RPMI7951 (cell line): ENCODE results near the gene TRPV4. TPM values are rescaled to one million over a fixed set of nuclear protein-coding genes. Genes with fewer than 3 reads are reported as not detected.

Experiments used
- DNase-seq: peaks from one replicate; pipeline ENCODE4 v3.0.0-alpha.2; 2012; ENCODE audit warnings: low read depth
- total RNA-seq: library from RNA; depleted of rRNA; stranded (reverse); fragments of >200 nt; shearing (Covaris generic); gene quantifications from 2 replicates; pipeline ENCODE4 v1.2.3, GENCODE V29; 2014; rRNA removed

TRPV4 gene
- total RNA-seq, 1 experiment from 2014 or later = 0.96 TPM

DNA sequence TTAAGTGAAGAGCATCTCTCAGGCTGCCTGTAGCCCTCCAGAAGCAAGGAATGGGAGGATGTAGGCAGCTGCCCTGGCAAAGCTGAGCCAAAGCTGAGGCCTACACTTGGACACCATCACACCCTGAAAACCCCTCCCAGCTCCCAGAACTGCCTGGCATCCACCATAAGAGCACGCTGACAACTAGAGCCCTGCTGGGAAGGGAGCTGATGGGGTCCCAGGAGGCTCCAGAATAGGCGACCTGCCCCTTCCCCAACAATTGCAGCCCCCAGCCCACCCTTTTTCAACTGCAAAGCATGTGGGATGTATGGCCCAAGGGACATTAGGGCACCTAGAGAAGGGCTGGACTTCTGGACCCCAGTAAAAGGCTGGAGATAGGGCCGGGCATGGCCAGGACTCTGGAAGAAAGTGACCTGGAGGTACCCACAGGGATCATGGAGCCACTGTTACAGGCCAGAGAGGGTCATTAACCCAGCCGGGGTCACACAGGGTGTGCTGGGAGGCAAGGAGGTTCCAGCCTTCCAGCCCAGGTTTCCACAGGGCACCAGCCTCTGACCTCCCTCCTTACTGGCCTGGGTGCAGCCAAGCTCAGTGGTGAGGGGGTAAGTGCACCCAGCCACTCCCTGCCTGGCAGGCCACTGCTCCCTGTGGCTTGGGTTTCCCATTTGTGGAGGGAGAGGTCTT is 91.8 kb downstream of the TRPV4 start:
- DNase-seq = no peak

DNA sequence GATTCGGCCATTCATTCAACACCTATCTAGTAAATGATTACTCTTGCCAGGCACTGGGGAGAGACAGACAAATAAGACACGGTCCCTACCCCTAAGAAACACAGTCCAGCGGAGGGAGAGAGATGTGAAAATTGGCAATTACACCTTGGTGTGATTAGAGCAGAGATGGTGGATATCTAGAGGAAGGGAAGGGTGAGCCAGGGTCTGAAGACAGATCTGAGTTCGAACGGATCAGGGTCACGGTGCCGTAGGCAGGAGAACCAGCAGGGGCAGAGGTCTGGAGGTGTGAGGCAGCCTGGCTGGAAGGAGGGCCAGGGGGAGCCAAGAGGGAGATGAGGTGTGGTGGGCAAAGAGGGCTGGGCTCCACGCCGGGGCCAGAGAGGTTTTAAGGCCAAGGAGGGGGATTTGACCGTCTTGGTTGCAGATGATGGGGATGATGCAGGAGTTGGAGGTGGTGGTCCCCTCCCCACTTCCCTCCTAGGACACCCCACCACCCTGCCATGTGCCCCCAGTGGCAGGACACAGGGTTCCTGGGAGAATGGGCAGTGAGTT is 92.4 kb downstream of the TRPV4 start:
- DNase-seq = no peak

DNA sequence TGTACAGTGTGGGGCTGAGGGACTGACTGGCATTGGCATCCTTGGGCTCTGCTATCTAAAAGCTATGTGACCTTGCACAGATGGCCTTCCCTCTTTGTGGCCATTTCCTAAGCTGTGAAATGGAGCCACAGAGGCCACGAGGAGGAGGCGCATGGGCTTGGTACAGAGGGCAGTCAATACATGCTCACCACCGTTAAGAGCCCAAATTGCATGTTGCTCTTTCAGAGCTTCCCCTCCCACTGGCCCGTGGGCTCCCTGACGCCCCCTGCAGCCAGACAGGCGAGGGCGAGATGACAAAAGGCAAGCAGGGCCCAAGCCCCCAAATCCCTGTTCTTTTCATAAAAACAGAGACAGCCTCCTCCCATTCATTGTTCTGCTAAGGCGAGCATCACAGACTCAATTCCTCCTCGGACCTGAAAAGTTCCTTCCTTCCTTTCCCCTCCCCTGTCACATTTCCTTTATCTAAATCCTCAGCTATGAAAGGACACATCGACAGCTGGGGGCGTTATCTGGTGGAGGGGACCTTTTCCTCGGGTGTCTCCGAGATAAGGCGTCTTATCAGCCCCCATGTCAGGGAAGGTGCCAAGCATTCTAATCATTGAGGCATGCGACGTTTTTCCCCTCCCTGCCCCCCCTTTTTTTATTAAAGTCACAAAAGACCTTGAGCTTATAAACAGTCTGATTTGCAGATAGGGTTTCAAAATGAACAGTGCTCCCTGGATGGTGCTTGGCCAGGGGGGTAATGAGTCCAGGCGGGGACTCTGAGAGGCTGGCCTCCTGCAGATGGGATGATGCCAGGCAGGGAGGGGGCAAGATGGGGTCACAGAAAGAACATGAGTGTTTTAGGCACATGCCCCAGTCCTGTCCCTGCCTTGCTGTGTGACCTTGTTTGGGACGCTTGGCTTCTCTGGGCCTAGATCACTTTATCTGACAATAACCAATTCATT is 93.2 kb downstream of the TRPV4 start:
- DNase-seq = no peak

DNA sequence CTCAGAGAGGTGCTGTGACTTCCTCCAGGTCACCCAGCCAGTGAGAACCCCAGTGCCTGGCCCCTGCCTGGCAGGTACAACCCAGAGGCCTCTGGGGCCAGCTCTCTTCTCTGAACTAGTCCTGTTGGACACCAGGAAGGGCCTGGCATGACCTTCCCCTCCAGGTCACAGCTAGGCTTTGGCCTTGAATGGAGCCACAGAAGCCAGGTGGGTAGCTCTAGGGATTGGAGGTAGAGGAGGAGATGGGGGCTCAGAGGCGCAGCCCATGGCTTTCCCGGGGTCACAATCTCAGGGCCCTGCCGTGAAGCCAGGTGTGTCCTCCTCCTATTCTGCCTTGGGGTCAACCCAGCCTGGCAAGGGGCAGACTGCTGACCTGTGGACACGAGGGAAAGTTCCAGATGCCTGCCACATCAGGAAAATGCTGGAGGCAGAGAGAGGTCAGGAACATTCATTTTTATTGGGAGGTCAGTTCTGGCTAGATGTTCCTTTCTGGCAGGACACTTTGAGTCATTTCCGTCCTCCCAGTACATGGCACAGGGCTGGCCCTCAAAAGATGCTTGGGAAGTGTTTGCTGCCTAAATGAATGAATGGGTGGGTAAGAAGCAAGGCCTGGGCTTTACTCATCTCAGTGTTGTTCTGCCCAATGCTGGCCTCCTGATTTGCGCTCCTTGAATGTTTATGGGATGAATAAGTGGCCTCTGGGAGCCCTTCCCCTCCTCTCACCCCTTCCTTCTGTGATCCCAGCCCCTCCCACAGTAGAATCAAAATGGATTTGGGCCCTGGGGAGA is 94.1 kb downstream of the TRPV4 start:
- peak; percentile 55 for DNase-seq

DNA sequence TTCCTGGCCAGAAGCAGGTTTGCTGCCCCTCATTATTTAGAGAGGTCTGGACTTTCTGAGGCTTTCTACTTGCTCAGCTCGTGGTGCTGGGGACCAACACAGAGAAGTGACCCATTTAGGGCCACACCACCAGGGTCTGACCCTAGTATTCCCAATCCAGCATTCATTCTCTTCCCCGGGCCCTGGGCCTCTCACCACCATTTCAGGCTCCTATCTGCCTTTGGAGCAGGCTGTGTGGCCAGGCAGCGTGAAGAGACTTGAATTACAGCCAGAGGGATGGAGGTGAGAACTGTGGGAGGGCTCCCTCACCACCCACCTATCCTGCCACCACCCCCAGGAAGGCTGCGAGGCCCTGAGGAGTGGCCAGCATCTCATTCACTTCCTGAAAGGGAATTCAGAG is 95.0 kb downstream of the TRPV4 start:
- DNase-seq = no peak

DNA sequence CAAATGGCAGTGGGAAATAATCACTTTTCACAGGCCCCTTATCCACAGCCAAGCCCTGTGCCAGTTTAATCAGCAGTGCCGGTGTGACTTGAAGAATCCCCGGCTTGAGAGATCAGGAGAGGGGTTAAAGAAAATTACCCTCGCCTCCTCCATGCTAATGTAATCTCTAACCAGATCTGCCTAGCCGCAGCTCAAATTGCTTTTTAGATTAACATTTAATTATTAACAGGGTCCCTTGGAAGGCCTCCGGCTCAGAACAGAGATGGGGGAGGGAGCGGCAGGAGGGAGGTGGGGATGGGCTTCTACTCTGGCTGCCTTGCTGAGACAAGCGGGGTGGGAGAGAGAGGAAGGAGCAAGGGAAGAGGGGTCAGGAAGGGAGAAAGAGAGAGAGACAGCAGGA is 95.6 kb downstream of the TRPV4 start:
- no peak for DNase-seq

DNA sequence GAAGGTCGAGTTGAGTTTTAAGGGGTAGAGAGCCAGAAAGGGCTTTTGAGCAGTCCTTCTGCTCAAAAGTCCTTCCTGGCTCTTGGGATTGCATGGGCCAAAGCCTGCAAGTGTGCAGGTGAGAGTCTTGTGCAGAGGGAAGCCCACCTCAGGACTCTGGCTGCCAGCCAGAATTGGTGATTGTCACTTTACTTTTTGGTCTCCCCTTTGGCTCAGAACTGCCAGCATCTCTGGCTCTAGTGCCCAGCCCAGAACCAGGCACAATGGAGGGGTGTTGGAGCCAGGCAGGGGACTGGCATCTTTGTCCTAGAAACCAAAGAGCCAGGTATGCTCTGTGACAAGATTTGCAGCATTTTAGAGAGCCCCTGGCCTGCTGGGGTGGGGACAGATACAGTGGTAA is 96.1 kb downstream of the TRPV4 start:
- no peak for DNase-seq

DNA sequence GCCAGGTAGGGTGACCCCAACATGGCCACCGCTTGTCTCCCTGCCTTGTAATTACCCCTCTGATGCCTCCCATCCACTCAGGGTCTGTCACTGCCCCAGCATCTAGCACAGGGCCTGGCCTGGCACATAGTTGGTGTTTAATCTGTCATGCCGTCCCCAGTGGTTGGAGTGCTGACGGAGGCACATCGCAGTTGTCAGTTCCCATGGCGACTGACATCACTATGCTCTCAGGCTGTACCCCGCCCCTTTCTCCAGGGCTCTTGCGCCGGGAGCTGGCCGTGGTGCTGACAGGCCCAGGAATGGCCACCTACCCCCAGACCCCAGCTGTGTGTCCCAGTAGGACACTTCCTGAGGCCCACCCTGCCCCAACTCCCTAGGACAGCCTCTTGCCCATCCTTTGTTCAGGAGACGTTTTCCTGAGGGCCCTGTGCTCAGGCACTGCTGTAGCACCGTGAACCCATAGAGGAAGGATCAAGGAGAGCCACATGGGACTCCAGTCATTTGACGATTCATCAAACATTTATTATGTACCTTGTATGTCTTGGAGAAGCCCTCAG is 96.6 kb downstream of the TRPV4 start:
- peak; percentile 10 for DNase-seq

DNA sequence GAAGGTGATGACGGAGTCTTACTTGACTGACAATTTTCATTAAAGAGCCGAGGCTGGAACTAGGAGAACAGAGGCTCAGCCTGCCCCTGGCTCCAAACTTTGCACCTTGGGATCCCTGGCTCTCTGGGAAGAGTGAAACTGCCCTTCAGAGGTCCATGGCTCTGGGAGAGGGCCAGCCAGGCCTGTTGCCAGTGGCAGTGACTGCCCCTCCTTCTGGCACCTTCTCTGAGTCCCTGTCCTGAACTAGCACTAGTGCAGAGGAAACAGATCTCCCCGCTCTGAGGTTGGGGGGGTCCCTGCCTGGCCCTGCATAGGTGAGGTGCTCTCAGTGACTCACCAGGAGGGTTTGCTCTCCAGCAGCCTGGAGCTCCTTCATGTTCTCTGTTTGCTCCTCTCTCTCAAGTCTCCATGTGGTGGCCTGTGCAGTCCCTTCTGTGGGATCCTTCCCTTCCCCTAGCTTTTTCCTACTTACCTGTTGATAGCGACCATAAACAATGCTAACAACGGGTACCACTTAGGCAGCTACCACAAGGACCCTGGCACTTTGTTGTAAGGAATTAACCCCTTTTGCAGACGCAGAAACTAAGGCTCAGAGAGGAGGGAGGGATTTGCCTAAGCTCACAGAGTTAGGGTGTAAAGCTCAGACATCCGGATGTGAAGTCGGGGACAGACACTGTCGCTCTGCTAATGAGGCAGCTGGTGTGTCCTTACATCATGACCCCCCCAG is 97.2 kb downstream of the TRPV4 start:
- no peak for DNase-seq

DNA sequence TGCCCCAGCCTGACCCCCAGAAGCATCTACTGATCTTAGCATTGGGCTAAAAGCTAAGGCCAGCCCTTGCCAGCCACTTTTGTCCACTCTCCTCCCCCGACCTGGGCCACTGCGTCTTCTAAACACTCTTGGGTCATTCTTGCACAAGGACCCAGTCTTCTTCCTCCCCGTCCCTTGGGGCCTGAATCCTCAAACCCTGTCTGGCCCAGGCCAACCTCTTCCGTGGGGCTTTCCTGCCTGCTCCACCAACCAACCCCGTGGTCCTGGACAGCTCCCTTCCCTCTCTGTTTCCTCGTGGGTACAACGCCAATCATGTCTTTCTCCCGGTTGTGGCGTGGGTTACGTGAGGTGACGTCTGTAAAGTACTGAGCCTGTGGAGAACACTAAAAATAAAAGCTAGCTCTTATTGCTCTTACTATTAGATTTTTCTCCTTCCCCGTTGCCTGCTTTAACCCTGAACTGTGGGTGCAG is 98.1 kb downstream of the TRPV4 start:
- no peak for DNase-seq

DNA sequence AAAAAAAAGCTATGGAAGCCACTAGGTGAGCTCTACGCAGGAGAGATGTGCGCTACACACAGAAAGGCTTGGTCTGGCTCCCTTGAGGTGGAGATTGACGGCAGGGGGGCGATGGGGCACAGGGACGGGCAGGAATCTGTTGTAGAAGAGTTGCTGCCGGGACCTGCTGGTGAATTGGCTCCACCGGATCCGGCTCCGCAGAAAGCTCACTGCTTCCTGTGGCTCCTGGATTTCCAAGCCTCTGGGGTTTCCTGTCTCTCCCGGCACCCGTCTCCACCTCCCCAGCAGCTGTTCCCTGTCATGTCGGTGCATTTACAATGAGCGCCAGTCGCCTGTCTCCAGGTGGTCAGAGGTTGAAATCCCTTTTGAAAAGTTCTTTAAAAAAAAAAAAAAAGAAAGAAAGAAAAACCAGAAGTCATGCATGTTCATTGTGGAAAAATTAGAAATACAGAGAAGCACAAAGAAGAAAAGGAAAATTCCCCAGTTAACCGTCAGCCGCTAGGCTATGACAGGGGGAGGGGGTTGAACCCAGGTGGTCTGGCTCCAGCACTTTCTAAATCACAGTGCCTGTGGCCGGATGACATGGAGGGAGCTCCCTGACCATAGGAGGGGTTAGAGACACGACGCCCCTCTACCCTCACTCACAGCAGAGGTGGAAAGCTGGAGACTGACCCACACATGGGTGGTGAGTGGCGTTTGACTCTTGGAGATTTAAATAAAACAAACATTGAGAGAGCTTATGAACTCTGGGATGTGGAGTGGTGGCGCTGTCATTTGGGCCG is 98.8 kb downstream of the TRPV4 start:
- peak; percentile 30 for DNase-seq

Other genes with a start within 250 kb of the TRPV4 start
- 0.24 and 0.39 TPM in 2 replicates for gene FAM222A, start 119.6 kb downstream of the TRPV4 start, total RNA-seq
- 35.7 and 36.8 TPM in 2 replicates for gene GLTP, start 47.1 kb upstream of the TRPV4 start, total RNA-seq
- gene TCHP, start 66.9 kb upstream of the TRPV4 start, total RNA-seq = 9.4 and 10.2 TPM in 2 replicates
- 22.2 and 24.3 TPM in 2 replicates for gene GIT2, start 163.0 kb upstream of the TRPV4 start, total RNA-seq
- gene ANKRD13A, start 166.0 kb upstream of the TRPV4 start, total RNA-seq = 37.2 and 39.4 TPM in 2 replicates
- 14.9 and 15.9 TPM in 2 replicates for gene C12orf76, start 215.1 kb upstream of the TRPV4 start, total RNA-seq